NCI-H2196 treated with DMSO at 0.1 percent for 48 hours (cell line): Measurements from ENCODE around the gene LMO7.
A peak's percentile ranks its signal among the peaks of the same experiment; 100 is the strongest.

ENCODE experiments used
- DNase-seq: peaks from one replicate; lab custom pipeline; 2025; ENCODE audit not compliant: unreplicated experiment; lab: John Stamatoyannopoulos, UW

LMO7 gene

DNA sequence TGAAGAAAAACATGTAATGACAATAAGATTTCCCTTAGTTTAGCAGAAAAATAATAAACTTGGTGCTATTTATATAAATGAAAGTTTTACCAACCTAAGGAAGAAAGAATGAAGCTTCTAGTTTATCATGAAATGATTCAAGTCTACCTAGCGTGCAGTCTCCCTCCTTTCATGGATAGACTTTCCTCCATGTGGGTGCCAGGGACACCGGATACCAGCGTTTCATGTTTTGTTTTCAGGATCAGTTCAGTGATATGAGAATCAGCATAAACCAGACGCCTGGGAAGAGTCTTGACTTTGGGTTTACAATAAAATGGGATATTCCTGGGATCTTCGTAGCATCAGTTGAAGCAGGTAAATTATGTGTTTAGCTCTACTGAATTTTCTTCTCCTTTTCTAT lies 196.7 kb downstream of the LMO7 start:
- no peak for DNase-seq

DNA sequence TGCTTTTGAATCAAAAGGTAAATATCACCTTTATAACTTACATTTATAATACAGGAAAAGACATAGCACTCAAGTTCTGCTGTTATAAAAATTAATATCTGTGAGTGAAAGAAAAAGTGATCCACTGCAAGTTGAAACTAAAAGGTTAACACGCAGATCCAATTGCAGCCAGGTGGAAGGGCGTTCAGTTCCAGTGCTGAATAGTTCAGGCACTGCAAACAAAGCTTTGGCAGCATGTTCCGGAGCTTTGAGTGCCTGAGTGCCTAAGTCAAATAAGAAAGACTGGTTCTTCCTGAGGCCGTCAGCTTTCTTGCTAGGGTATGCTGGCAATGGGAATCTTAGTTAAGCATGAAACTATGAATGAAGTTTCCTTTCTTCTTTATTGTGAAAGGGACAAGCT lies 200.3 kb downstream of the LMO7 start:
- peak; percentile 7 for DNase-seq

DNA sequence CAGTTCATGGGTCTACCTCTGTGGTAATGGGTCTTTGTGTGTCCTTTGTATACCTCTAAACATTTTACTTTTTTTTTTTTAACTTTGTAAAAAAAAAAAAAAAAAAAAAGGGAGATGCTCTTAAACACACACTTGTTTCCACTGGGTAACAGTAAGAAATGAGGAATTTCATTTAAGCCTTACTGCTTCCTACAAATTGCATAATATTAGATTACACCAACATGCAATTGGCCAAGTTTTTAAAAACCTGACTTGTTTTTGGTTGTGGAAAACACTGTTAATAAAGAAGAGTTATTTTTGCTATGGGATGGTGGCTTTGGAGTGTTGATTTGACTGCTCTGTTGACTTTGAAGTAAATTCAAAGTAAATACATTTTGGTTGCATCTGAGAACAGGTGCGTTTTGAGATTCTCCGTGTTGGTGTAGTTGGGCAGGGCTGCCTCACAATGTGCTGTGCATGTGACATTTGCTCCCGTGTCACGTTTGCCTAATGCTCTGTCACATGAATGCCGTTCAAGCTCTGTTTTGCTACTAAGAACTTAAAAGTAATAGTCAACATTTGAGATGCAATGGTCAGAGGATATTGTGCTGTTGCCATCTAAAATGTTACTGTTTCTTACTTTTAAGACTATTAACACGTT lies 202.4 kb downstream of the LMO7 start:
- no peak for DNase-seq

DNA sequence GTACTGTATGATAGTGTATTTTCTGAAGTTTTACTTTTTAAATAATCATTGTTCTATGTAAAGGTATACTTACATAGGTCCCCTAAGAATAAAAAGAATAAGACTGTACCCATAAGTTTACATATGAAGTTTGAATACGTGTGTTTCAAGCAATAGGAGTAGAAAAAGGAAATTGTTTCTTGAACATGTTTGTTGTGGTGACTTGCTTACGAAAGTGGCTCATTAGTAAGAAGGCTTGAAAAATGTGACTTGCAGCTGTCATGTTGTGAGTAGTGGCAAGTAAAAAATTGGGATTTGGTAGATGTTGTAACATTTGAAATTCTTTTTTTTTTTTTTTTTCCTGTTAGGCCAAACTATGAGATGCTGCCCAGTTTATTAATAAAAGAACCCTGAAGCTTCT lies 203.3 kb downstream of the LMO7 start:
- no peak for DNase-seq

DNA sequence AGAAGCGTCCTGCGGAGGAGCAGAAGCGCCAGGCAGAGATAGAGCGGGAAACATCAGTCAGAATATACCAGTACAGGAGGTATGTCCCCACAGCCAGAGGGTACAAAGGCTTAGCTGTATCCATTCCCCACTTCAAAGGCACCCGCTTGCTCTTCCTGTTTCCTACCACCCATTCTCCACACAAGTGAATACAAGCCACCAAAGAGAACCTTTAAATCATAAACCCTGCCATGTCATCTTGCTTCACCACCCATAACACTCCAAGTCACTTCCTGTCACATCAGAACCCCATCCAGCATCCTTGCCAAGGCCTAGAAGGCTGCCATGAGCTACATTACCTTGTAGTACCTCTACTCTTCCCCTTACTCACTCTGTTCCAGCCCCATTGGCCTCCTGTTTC lies 205.8 kb downstream of the LMO7 start:
- no peak for DNase-seq

DNA sequence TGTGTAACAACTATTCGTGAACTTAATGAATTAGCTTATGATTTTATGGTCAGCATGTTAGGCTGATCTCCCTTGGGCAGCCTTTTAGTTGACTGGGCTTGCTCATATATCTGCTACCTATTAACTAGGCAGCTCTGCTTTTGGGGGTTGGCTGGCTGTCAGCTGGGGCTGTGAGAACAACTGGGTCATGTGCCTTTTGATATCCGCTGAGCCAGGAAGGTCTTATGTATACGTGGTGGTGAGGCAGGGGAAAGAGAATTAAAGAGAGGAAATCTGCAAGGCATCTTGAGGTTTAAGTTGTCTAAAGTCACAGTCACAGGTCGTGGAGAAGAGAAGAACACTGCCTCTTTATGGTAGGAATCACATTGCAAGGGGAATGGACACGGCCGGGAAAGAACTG lies 206.9 kb downstream of the LMO7 start:
- DNase-seq: no peak

DNA sequence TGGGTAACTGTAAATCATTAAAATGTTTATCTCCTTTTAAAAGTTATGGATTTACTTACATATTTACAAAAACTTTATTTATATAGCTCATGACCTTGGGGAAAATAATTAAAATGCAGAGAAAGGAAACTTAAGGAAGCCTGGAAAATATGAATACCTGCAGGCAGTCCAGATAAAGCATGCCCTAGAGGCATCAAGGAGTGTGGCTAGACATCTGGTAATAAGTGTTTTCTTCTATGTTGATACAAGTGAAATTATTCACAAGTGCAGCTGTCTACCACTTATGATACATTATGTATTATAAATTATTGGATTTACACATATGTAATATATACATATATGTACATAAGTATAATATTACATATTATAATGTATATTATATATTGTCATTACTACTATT lies 207.9 kb downstream of the LMO7 start:
- DNase-seq: no peak

DNA sequence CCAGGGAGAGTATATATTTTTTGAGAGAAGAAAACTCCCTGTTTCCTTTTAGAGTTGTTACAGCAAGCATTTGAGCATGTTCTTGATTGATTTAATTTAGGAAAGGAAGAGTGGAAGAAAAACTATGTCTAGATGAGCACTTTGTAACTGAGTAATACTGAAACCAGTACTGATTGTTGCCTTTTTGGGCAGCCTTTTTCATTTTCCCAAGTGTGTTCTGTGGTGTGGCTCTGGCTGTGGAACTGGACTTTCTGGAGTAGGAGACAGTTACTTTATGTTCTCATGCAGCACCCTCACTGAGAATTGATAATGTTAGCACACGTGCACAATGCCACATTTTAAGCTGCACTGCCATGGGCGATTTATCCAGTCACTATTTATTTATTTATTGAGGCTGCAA lies 211.5 kb downstream of the LMO7 start:
- no peak for DNase-seq

DNA sequence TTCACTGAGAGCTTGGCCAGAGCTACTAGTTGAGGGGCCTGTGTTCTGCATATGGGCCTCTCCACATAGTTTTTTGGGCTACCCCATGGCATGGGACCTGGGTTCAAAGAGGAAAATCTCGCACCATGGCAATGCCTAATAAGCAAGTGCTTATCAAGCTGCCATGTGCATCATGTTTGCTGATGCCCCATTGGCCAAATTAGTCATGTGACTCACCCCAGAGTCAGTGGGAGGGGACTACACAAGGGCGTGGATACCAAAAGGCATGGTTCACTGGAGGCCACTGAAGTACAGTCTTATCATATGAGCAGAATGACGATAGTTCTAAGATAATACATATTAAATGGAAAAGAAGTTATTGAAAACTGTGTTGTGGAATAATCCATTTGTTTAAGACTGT lies 214.8 kb downstream of the LMO7 start:
- no peak for DNase-seq

DNA sequence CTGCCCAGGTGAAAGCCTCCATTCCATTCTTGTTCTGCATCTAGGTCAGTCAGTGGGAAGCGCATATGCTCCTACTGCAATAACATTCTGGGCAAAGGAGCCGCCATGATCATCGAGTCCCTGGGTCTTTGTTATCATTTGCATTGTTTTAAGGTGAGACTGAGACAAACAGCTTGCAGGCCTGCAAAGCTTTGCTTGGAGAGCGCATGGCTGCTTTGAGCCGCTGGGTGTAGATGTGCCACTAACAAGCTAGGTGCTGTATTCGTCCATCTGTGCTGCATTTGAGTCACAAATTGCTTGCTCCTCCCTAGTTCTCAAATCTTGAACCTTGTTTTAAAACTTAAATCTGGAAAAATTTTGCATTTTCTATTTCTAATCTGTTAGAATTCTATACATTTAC lies 219.1 kb downstream of the LMO7 start:
- DNase-seq: no peak

DNA sequence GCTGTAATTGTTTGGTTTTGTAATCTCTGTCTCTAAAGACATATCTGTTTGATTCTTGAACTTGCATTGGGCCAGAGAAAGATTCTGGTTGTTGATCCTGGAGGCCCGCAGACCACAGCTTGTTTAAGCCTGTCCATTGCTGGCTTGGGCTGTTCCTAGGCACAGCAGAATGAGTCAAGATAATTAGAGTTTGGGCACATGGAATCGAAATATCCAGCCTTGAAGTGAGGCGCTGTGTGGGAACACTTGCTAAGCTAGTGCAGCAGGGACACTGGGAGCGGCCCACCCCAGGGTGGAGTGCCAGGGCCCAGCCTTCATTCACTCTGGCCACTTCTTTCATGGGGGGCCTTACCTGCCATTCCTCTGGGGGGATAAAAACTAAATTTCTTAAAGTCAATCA lies 219.7 kb downstream of the LMO7 start:
- DNase-seq: no peak

DNA sequence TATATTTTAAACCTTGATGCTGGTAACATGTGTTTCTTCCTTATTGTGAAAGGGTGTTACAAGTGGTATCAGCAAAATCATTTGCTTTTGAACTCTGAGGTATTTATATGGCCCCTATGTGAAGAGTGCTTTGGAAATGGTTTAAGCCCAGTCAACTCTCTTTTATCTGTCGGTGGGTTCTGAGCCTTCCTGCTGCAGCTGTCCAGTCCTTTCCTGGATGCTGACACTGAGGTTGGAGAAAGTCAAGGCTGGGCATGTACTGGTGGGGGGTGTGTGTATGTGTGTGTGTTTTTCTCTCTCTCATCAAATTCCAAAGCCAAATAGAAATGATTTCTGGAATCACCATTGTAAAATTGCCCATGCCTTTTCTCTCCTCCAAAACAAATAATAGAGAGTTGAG lies 221.2 kb downstream of the LMO7 start:
- DNase-seq: no peak

DNA sequence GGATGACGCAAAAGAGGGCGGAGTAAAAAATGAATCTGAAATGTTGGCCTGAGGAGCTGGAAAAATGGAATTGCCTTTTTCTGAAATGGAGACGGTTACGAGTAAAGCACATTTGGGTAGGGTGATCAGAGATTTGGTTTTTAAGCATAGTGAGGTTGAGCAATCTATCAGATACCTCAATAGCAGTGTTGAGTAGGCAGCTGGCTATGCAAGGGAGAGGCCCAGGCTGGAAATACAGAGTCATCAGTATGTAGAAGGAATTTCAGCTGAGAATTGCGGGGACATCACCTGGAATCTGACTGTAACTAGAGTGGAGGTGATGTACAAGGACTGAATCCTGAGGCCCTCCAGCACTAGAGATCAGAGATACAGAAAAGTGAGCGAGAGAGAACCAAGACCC lies 224.8 kb downstream of the LMO7 start:
- no peak for DNase-seq

DNA sequence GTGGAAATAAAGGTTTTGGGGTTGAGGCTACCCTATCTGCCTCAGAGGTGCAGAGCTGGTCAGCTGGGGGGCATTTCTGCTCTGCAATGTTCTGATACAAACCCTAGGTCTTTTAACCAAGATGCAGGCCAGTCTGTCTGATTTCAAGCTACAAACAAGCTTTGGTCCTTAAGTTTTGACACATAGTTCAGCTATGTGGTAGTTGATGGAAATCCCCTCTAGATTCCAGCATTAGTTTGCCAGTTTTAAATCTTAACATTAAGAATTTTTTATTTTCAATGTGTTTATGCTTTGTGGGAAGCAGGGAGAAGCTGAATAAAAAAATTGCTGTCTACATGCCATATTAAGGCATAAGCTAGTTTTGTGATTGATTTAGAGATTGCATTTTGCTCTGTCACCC lies 225.7 kb downstream of the LMO7 start:
- DNase-seq: no peak

DNA sequence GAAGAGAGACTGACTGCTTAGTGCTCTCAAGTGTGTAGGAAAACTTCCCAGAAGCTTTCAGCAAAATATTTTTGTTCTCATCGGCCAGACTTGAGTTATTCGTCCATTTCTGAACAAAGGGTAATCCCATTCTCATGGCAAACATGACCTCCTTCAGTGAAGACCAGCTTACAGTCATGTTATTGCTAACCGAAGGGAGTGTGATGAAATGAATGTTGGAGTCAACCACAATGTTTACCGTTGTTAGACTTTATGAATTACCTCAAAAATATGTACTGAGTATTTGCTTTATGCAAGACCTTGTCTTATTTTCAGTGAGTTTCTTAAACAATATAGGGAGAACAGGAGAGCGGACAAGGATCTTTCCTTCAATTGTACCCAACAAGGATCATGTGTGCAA lies 228.6 kb downstream of the LMO7 start:
- no peak for DNase-seq

DNA sequence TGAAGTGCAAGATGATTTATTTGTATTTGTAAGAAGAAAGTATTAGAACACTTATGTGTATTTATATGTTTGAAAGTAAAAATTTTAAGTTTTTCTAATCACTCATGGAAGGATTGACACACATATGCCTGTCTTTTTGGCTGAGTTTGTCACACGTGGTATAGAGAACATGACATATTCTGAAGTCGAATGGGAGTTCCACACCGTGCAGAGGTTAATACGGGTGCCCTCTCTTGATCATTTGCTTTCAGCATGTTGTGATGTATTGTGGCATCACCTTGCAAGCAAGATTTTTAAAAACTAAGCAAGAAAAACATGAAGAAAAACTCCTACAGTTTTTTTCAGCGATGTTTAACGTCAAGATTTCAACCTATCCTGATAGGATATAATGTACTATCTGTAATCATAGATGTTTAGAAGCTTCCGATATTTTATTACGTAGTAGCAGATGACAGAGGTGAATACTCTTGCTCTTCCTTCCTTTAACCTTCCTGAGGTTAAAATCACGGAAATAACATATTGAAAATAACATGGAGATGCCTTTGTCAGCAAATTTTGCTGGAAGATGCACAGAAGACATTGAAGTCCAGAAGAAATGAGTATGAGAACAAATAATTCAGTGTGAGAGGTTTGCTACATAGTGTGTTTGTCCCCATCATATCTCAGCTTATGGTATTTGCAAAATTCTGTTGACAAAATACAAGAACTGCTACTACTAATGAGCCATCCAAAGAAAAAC lies 231.4 kb downstream of the LMO7 start:
- no peak for DNase-seq

DNA sequence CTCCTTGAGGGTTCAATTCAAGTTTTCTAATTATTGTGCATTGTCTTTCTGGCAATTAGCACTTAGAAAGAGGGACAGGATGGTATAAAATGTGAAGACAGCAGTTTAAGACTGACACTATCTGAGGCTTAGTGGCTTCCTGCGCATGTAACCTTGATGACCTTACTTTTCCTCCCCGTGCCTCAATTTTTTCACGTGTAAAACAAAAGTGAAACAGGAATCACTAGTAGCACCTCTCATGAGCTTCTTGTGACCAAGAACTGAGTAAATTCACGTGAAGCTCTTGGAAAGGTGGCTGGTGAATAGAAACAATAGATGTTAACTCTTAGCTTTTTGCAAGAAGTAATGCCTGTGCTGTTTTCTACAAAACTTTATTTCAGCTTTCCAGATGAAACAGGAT lies 233.9 kb downstream of the LMO7 start:
- no peak for DNase-seq

DNA sequence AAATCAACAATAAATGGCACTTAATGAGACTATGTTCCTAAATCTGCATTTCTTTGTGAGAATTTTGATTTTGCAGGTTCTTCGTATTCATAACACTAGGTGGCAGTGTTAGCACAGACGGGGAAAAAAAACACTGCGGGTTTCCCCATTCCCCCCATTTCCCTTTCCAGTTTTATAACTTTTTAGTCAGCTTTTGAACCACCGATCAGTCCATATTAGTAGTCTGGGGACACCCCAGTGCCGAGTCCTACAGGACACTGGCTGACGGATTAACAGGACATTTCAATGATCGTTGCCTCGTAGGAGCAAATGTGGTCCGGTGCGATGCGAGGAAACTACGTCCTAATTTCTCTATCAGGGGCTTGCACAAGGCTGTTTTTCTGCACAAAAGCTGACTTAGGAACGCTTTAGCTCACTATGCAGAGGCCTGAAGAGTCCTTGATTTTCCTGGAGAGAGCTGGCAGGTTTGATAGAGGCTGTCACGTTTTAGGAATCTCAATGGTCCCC lies 234.3 kb downstream of the LMO7 start:
- no peak for DNase-seq

DNA sequence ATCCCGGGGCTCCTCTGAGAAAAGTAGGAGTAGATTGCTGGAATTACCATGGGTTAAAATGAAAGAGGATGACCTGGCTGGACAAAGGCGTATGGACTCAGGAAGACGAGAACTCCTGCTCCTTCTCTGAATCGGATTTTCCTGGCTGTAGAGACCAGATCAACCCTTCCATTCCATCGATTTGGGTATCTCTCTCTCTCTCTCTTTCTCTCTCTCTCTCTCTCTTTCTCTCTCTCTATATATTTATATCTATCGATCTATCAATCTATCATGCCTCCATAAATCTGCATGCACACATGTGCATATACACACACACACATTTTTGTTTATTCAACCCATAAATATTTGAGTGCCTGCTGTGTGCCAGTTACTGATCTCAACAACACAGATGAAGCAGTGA lies 234.9 kb downstream of the LMO7 start:
- no peak for DNase-seq

DNA sequence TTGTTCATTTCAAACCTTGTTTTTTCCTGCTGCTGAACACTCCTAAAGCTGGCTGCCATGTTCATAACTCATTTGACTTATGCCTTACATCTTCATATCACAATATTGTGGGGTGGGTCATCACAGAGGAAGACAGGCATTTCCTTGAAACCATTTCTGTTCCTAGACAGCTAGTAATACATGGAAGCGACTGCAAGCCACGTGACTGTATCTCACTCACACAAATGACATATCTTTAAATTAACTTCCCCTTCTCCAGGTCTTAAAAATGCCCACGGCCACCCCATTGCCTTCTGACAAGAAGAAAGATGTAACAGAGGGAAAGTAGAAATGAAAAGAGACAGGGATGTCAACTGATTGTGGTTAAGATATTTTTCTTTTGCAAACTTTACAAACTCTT lies 236.8 kb downstream of the LMO7 start:
- DNase-seq: no peak

DNA sequence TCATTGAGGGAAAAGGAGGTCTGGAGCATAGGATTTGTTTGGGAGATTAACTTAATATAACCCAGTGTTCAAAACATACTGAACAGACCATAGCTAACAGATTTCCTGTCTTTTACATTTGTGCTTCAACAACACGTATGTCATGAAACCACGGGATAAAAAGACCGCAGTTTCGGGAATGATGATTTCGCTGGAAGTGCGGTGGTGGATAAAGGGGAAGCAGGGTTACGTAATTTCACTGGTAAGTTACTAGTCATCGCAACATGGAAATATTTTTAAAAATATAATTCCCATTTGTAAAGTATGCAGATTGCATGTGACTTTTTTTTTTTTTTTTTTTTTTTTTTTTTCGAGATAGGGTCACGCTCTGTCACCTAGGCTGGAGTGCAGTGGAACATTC lies 237.4 kb downstream of the LMO7 start:
- no peak for DNase-seq

DNA sequence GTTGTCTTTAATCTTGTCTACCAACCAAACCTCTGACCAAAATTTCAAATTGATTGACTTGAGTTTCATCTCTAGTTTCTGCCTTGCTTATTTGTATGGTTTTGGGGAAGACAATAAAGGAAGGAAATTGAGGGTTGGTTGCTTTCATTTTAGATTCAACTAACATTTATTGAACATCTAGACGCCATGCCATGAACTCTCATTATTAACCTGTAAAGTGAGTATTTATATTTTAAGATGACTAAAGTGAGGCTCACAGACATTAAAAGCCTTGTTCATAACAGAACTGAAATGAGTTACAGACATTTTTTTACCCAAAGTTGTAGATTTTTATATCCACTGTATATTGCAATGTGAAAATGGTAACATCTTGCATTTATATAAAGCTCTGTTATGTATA lies 239.3 kb downstream of the LMO7 start:
- no peak for DNase-seq
